Panc1 (cell line): Measurements from ENCODE around the gene SPECC1L. TPM values are rescaled to one million over a fixed set of nuclear protein-coding genes. Genes with fewer than 3 reads are reported as not detected.

Experiments used
- ATAC-seq: fragments of 200-7000 bp; cut with Tn5 transposase; 2 replicates; pipeline ENCODE4 v1.9.1; 2020; ENCODE audit warnings: mild to moderate bottlenecking, moderate library complexity
- BruUV-seq: library from RNA; stranded (reverse); fragments of 400-500 nt; replicated peaks from 2 replicates; lab custom pipeline; 2021; lab: Mats Ljungman, UMichigan
- CTCF ChIA-PET: fragments of 300-600 bp; sonication (Branson Sonifier 250); formaldehyde crosslinking; loops from one replicate; lab custom pipeline; 2022; ENCODE audit warnings: antibody characterized with exemption; lab: Charles Lee
- POLR2A ChIA-PET: fragments of 300-600 bp; sonication (Branson Sonifier 250); formaldehyde crosslinking; loops from one replicate; lab custom pipeline; 2022; ENCODE audit warnings: antibody characterized with exemption; lab: Charles Lee
- DNase-seq: peaks from one replicate; pipeline ENCODE4 v3.0.0-alpha.2; 2010; ENCODE audit warnings: low read depth, low spot score
- H3K27ac ChIP-seq: 2 replicates; pipeline ENCODE4 v1.5.1; 2011; ENCODE audit warnings: mild to moderate bottlenecking, low read length, inconsistent platforms
- H3K27me3 ChIP-seq: fragments of 200-500 bp; sonication (Bioruptor generic); 2 replicates; pipeline ENCODE4 v1.6.0; 2014; ENCODE audit warnings: low read length, inconsistent platforms; ENCODE audit not compliant: control insufficient read depth, insufficient read depth
- H3K36me3 ChIP-seq: fragments of 200-500 bp; sonication (Bioruptor generic); 2 replicates; pipeline ENCODE4 v1.5.1; 2014; ENCODE audit warnings: inconsistent platforms, mild to moderate bottlenecking, low read length, moderate library complexity; ENCODE audit not compliant: control insufficient read depth, insufficient read depth
- H3K4me1 ChIP-seq: 2 replicates; pipeline ENCODE4 v1.5.1; 2011; ENCODE audit warnings: inconsistent platforms, mild to moderate bottlenecking, low read length, moderate library complexity; ENCODE audit not compliant: control insufficient read depth, insufficient read depth
- H3K4me3 ChIP-seq, 2 experiments: 2 replicates each; pipeline ENCODE4 v1.5.1; 2011 to 2012; ENCODE audit warnings: low read depth in 2 of 2, low read length in 2 of 2, mild to moderate bottlenecking in 2 of 2, inconsistent platforms in 1 of 2, moderate library complexity in 1 of 2
- H3K9me3 ChIP-seq: fragments of 200-500 bp; sonication (Bioruptor generic); 2 replicates; pipeline ENCODE4 v1.5.1; 2014; ENCODE audit warnings: low read depth, mild to moderate bottlenecking, inconsistent platforms, low read length, moderate library complexity; ENCODE audit not compliant: control insufficient read depth, insufficient read depth
- CTCF ChIP-seq: fragments of 450-650 bp; IDR thresholded peaks from 2 replicates; pipeline ENCODE4 v1.5.1; 2017; ENCODE audit warnings: mild to moderate bottlenecking
- POLR2AphosphoS5 ChIP-seq: IDR thresholded peaks from 2 replicates; pipeline ENCODE4 v1.6.1; 2012; ENCODE audit warnings: mild to moderate bottlenecking, low read depth, low read length, moderate library complexity
- REST ChIP-seq, 2 experiments: IDR thresholded peaks; 2 replicates each; pipeline ENCODE4 v1.6.1; 2011 to 2012; ENCODE audit warnings: low read depth in 2 of 2, control low read depth in 1 of 2, low read length in 1 of 2, mild to moderate bottlenecking in 1 of 2, moderate library complexity in 1 of 2; ENCODE audit not compliant: insufficient read depth in 1 of 2
- SIN3A ChIP-seq: IDR thresholded peaks from 2 replicates; pipeline ENCODE4 v1.6.1; 2012; ENCODE audit warnings: low read depth, mild to moderate bottlenecking, low read length, moderate library complexity, borderline replicate concordance; ENCODE audit not compliant: insufficient read depth
- TCF7L2 ChIP-seq: IDR thresholded peaks from 2 replicates; pipeline ENCODE4 v1.6.1; 2011; ENCODE audit warnings: mild to moderate bottlenecking, low read depth, low read length, inconsistent platforms
- in situ Hi-C: cut with HindIII; loops from 2 replicates; pipeline ENCODE4 v1.10.0; 2016; ENCODE audit warnings: low sequenced_read_pairs, low pct_unique_long_range_greater_than_20kb
- intact Hi-C: fragments of 100-400 bp; cut with micrococcal nuclease; formaldehyde crosslinking; loops from one replicate; pipeline ENCODE4 v1.10.0; 2022; ENCODE audit not compliant: unreplicated experiment
- total RNA-seq: library from RNA; stranded (reverse); gene quantifications from one replicate; pipeline ENCODE4 v1.2.1, GENCODE V29; 2021; ENCODE audit not compliant: unreplicated experiment

SPECC1L gene
- total RNA-seq, 1 experiment from 2014 or later = 43.3 TPM

- ATAC-seq = no peak
- Histone ChIP-seq H3K4me1 (no peaks in the 10 kb centered on the region; the same call in 1 of the 2 replicates), H3K36me3 (no peaks in the 10 kb centered on the region), H3K27ac (no peak overlapping the region), H3K4me3 (no peak overlapping the region), H3K9me3 (no peaks in the 10 kb centered on the region), H3K27me3 (no peaks in the 10 kb centered on the region)
- no peak for DNase-seq
- ChIA-PET POLR2A (no interaction called here), CTCF (no interaction called here)
- intact Hi-C loops = no loop called here
- TF ChIP-seq REST (IDR thresholded peaks at IDR 0.05; ENCODE audit: insufficient read depth in 1 of 2, low read depth in 2 of 2, low read length in 1 of 2) = no peak
- no peak for TF ChIP-seq TCF7L2
- TF ChIP-seq CTCF = no peak
- TF ChIP-seq SIN3A = no peak
- TF ChIP-seq POLR2AphosphoS5 = no peak
- BruUV-seq = no TSS peak
- in situ Hi-C loops = no loop called here
Observed at GRCh38 chr22:24435861-24436371, 165.3 kb downstream of the SPECC1L start.

- POLR2A ChIA-PET = no interaction called here
- in situ Hi-C loops = no loop called here
- H3K27ac ChIP-seq = no peak overlapping the region
Observed at GRCh38 chr22:24436553-24436952, 165.9 kb downstream of the SPECC1L start.

More at GRCh38 chr22:24436553-24436952, 165.9 kb downstream of the SPECC1L start:
- no TSS peak for BruUV-seq
- Histone ChIP-seq H3K36me3 (no peaks in the 10 kb centered on the region), H3K4me1 (no peaks in the 10 kb centered on the region; the same call in 1 of the 2 replicates), H3K9me3 (no peaks in the 10 kb centered on the region), H3K4me3 (no peak overlapping the region), H3K27me3 (no peaks in the 10 kb centered on the region)
- DNase-seq = no peak
- TF ChIP-seq REST (IDR thresholded peaks at IDR 0.05; ENCODE audit: insufficient read depth in 1 of 2, low read depth in 2 of 2, low read length in 1 of 2) = no peak
- no peak for TF ChIP-seq SIN3A
- no peak for TF ChIP-seq TCF7L2
- no peak for TF ChIP-seq POLR2AphosphoS5
- TF ChIP-seq CTCF = no peak
- CTCF ChIA-PET = no interaction called here
- intact Hi-C loops = no loop called here
- ATAC-seq = no peak
